ENCODE measurements around the gene TMEM263.

GRCh38 chr12:106918746-106919145 is 37.0 kb upstream of the TMEM263 start:
- TF ChIP-seq CTCF (IDR thresholded peaks at IDR 0.05) (no peak), POLR2AphosphoS5 (IDR thresholded peaks at IDR 0.05) (no peak), EP300 (IDR thresholded peaks at IDR 0.05) (no peak), POLR2A (IDR thresholded peaks at IDR 0.05) (no peak)

Measured in gastroesophageal sphincter (tissue), 3 donors.